WTC11 (cell line): Measurements from ENCODE around the gene EIF2AK2. TPM values are rescaled to one million over a fixed set of nuclear protein-coding genes. Genes with fewer than 3 reads are reported as not detected.

Source experiments
- ATAC-seq: fragments of 200-7000 bp; cut with Tn5 transposase; 2 replicates; pipeline ENCODE4 v1.10.0; 2021; ENCODE audit warnings: mild to moderate bottlenecking, moderate library complexity
- CTCF ChIA-PET: fragments of 300-600 bp; sonication (Branson Sonifier 250); formaldehyde crosslinking; loops from one replicate; lab custom pipeline; 2021; ENCODE audit warnings: antibody characterized with exemption; lab: Charles Lee
- POLR2A ChIA-PET: fragments of 350-600 bp; sonication (Branson Sonifier 250); formaldehyde crosslinking; loops from one replicate; lab custom pipeline; 2021; ENCODE audit warnings: antibody characterized with exemption; lab: Charles Lee
- DNase-seq: peaks from one replicate; pipeline ENCODE4 v3.0.0; 2021; ENCODE audit warnings: low spot score
- H3K27ac Mint-ChIP-seq: 2 replicates; pipeline ENCODE4 v1.8.0; 2021; ENCODE audit warnings: mixed read lengths
- H3K27me3 Mint-ChIP-seq: 2 replicates; pipeline ENCODE4 v1.8.0; 2021; ENCODE audit warnings: low read depth, mild to moderate bottlenecking, moderate library complexity, mixed read lengths
- H3K36me3 Mint-ChIP-seq: 2 replicates; pipeline ENCODE4 v1.8.0; 2021; ENCODE audit warnings: mixed read lengths
- H3K4me1 Mint-ChIP-seq: 2 replicates; pipeline ENCODE4 v1.8.0; 2022; ENCODE audit warnings: mixed read lengths
- H3K4me3 Mint-ChIP-seq: 2 replicates; pipeline ENCODE4 v1.8.0; 2021; ENCODE audit warnings: mild to moderate bottlenecking, moderate library complexity, mixed read lengths
- H3K9me3 Mint-ChIP-seq: 2 replicates; pipeline ENCODE4 v1.8.0; 2021; ENCODE audit warnings: mixed read lengths
- CREB1 ChIP-seq: sonication (generic); formaldehyde crosslinking; IDR thresholded peaks from 2 replicates; pipeline ENCODE4 v1.8.0; 2023; ENCODE audit warnings: mild to moderate bottlenecking, missing genetic modification reagents
- CREM ChIP-seq: sonication (generic); formaldehyde crosslinking; IDR thresholded peaks from 2 replicates; pipeline ENCODE4 v1.8.1; 2022; ENCODE audit warnings: mild to moderate bottlenecking, missing genetic modification reagents, moderate library complexity
- E2F1 ChIP-seq: sonication (generic); formaldehyde crosslinking; IDR thresholded peaks from 2 replicates; pipeline ENCODE4 v1.8.0; 2022; ENCODE audit warnings: mild to moderate bottlenecking, missing genetic modification reagents
- ELF4 ChIP-seq: sonication (generic); formaldehyde crosslinking; IDR thresholded peaks from 2 replicates; pipeline ENCODE4 v1.8.1; 2022; ENCODE audit warnings: low read depth, mild to moderate bottlenecking, moderate library complexity, missing genetic modification reagents
- ERG ChIP-seq: fragments of 250-450 bp; sonication (Bioruptor Pico); IDR thresholded peaks from 2 replicates; pipeline ENCODE4 v1.8.0; 2021; ENCODE audit warnings: mild to moderate bottlenecking
- FOXP4 ChIP-seq: sonication (generic); formaldehyde crosslinking; IDR thresholded peaks from 2 replicates; pipeline ENCODE4 v1.8.0; 2022; ENCODE audit warnings: mild to moderate bottlenecking, missing genetic modification reagents
- GTF2I ChIP-seq: fragments of 250-450 bp; sonication (Bioruptor Pico); conservative IDR thresholded peaks from 2 replicates; pipeline ENCODE4 v1.4.0; 2021; ENCODE audit warnings: mild to moderate bottlenecking
- IRF2 ChIP-seq: sonication (generic); formaldehyde crosslinking; IDR thresholded peaks from 2 replicates; pipeline ENCODE4 v1.8.0; 2022; ENCODE audit warnings: low read depth, missing genetic modification reagents, borderline replicate concordance
- MXD4 ChIP-seq: fragments of 250-450 bp; sonication (Bioruptor Pico); IDR thresholded peaks from 2 replicates; pipeline ENCODE4 v1.8.0; 2021; ENCODE audit warnings: mild to moderate bottlenecking, moderate library complexity, borderline replicate concordance
- NFATC4 ChIP-seq: fragments of 250-450 bp; sonication (Bioruptor Pico); IDR thresholded peaks from 2 replicates; pipeline ENCODE4 v1.9.0; 2021; ENCODE audit warnings: mild to moderate bottlenecking
- RORB ChIP-seq: fragments of 250-450 bp; sonication (Bioruptor Pico); IDR thresholded peaks from 2 replicates; pipeline ENCODE4 v1.9.0; 2021; ENCODE audit warnings: mild to moderate bottlenecking
- SOX15 ChIP-seq: fragments of 250-450 bp; sonication (Bioruptor Pico); IDR thresholded peaks from 2 replicates; pipeline ENCODE4 v1.9.0; 2021; ENCODE audit warnings: mild to moderate bottlenecking
- STAT6 ChIP-seq: sonication (generic); formaldehyde crosslinking; conservative IDR thresholded peaks from 2 replicates; pipeline ENCODE4 v1.8.1; 2023; ENCODE audit warnings: mild to moderate bottlenecking, low read depth, missing genetic modification reagents, moderate library complexity
- TCF7 ChIP-seq: sonication (generic); formaldehyde crosslinking; IDR thresholded peaks from 2 replicates; pipeline ENCODE4 v1.8.0; 2022; ENCODE audit warnings: mild to moderate bottlenecking, low read depth, missing genetic modification reagents, moderate library complexity
- ZNF121 ChIP-seq: sonication (generic); formaldehyde crosslinking; IDR thresholded peaks from 2 replicates; pipeline ENCODE4 v1.8.0; 2023; ENCODE audit warnings: missing genetic modification reagents
- ZNF138 ChIP-seq: sonication (generic); formaldehyde crosslinking; conservative IDR thresholded peaks from 2 replicates; pipeline ENCODE4 v1.8.1; 2022; ENCODE audit warnings: mild to moderate bottlenecking, moderate library complexity, missing genetic modification reagents
- ZNF263 ChIP-seq: sonication (generic); formaldehyde crosslinking; IDR thresholded peaks from 2 replicates; pipeline ENCODE4 v1.8.1; 2022; ENCODE audit warnings: low read depth, mild to moderate bottlenecking, moderate library complexity, missing genetic modification reagents
- ZNF317 ChIP-seq: sonication (generic); formaldehyde crosslinking; IDR thresholded peaks from 2 replicates; pipeline ENCODE4 v1.8.1; 2023; ENCODE audit warnings: low read depth, mild to moderate bottlenecking, moderate library complexity, missing genetic modification reagents, borderline replicate concordance
- ZNF423 ChIP-seq: fragments of 250-450 bp; sonication (Bioruptor Pico); IDR thresholded peaks from 2 replicates; pipeline ENCODE4 v2.1.2; 2022; ENCODE audit warnings: mild to moderate bottlenecking, moderate library complexity
- total RNA-seq: library from RNA; stranded (reverse); gene quantifications from 3 replicates; pipeline ENCODE4 v1.2.3, GENCODE V29; 2021
- TF ChIP-seq, protein P1 (sequence below): sonication (generic); formaldehyde crosslinking; IDR thresholded peaks from 2 replicates; pipeline ENCODE4 v1.8.0; 2023; ENCODE audit warnings: mild to moderate bottlenecking, missing genetic modification reagents

EIF2AK2 gene
- total RNA-seq, 1 experiment from 2014 or later: 34.2 TPM

- DNase-seq: no peak
- Mint-ChIP-seq H3K4me1 (no peaks in the 10 kb centered on the region), H3K27me3 (no peaks in the 10 kb centered on the region), H3K9me3 (no peaks in the 10 kb centered on the region), H3K4me3 (no peak overlapping the region), H3K36me3 (peaks cover 32% of the 10 kb centered on the region), H3K27ac (no peak overlapping the region)
- ChIA-PET POLR2A (no interaction called here), CTCF (no interaction called here)
- ATAC-seq: no peak
- TF ChIP-seq ZNF138 (CRISPR knock-in tag): no peak
- no peak for TF ChIP-seq TCF7 (CRISPR knock-in tag)
- TF ChIP-seq NFATC4 (CRISPR knock-in tag): no peak
- no peak for TF ChIP-seq RORB
- TF ChIP-seq ERG (CRISPR knock-in tag): no peak
- TF ChIP-seq SOX15 (CRISPR knock-in tag): no peak
Observed at GRCh38 chr2:37117566-37117965, 39.2 kb downstream of the EIF2AK2 start.

DNA sequence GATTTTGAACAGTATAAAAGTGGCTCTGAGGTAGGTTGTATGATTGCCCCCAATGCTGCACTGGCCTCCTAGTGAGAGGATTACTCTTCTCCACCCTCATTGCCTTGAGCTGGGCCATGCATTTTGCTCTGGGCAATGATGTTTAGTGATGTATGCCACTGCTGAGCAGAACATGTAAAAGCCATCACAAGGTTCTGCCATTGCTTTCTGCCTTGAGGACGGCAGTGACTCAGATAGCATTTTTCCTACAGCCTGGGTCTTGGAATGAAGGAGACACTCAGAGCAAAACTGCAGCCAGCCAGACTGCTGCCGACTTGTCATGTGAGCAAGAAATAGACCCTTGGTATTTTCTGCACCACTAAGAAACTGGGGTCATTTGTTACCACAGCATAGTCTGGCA is 44.8 kb downstream of the EIF2AK2 start:
- ATAC-seq (no peak), DNase-seq (no peak)
- no peaks in the 10 kb centered on the region for H3K9me3 Mint-ChIP-seq
- ChIA-PET POLR2A (interaction anchor here (0.6 kb wide), 1 partner anchor 148 kb away, joined by 3 read pairs; no protein-coding TSS in a partner anchor), CTCF (no interaction called here)
- TF ChIP-seq CREB1 (no peak), ZNF263 (CRISPR knock-in tag) (no peak)
- peak overlapping the region; percentile 23; the same call in 1 of the 2 replicates for H3K27ac Mint-ChIP-seq
- no peaks in the 10 kb centered on the region for H3K4me1 Mint-ChIP-seq
- no peak overlapping the region for H3K4me3 Mint-ChIP-seq
- no peaks in the 10 kb centered on the region for H3K27me3 Mint-ChIP-seq
- H3K36me3 Mint-ChIP-seq: peaks cover 45% of the 10 kb centered on the region

DNA sequence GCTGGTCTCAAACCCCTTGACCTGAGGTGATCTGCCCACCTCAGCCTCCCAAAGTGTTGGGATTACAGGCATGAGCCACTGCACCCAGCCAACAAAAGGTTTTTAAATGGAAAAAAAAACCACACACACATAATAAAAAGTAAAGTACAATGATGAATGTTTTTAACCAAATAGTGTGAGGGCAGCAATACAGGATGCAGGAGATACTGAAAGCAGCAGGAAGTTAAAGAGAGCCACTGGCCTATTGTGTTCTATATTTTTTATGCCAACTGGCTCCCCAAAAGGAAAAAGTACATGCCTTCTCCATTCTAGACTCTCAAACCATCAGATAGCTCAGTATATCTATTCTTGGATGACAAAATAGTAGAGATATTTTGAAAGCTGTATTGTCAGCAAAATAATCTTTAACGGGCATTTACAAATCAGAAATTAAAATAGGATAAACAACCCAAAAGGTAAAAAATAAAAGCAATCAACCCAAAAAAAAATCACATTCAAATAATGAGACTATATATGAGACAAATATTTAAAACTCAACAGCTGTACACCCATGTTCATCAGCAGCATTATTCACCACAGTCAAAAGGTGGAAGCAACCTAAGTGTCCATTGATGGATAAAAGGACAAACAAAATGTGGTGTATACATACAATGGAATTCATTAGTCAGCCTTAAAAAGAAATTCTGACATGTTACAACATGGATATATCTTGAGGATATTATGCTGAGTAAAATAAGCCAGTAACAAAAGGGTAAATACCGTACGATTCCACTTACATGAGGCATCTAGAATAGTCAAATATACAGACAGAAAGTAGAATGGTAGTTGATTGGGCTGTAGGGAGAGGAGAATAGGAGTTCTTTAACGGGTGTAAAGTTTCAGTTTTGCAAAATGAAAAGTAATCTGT is 46.2 kb downstream of the EIF2AK2 start:
- DNase-seq (no peak), ATAC-seq (no peak)
- Mint-ChIP-seq H3K27ac (no peak overlapping the region), H3K36me3 (peaks cover 39% of the 10 kb centered on the region), H3K4me1 (peaks cover 7% of the 10 kb centered on the region), H3K27me3 (no peaks in the 10 kb centered on the region), H3K9me3 (no peaks in the 10 kb centered on the region), H3K4me3 (no peak overlapping the region)
- ChIA-PET POLR2A (no interaction called here), CTCF (no interaction called here)
- TF ChIP-seq MXD4 (CRISPR knock-in tag): no peak
- no peak for TF ChIP-seq IRF2 (CRISPR knock-in tag)
- TF ChIP-seq ZNF423 (CRISPR knock-in tag): no peak
- TF ChIP-seq ZNF121 (CRISPR knock-in tag): no peak
- no peak for TF ChIP-seq E2F1 (CRISPR knock-in tag)
- no peak for TF ChIP-seq STAT6 (CRISPR knock-in tag)
- TF ChIP-seq GTF2I (CRISPR knock-in tag): no peak
- TF ChIP-seq CREM (CRISPR knock-in tag): no peak
- TF ChIP-seq ZNF263 (CRISPR knock-in tag): no peak
- no peak for TF ChIP-seq ZNF317
- no peak for TF ChIP-seq ELF4 (CRISPR knock-in tag)
- no peak for TF ChIP-seq FOXP4 (CRISPR knock-in tag)
- TF ChIP-seq, protein P1, sequence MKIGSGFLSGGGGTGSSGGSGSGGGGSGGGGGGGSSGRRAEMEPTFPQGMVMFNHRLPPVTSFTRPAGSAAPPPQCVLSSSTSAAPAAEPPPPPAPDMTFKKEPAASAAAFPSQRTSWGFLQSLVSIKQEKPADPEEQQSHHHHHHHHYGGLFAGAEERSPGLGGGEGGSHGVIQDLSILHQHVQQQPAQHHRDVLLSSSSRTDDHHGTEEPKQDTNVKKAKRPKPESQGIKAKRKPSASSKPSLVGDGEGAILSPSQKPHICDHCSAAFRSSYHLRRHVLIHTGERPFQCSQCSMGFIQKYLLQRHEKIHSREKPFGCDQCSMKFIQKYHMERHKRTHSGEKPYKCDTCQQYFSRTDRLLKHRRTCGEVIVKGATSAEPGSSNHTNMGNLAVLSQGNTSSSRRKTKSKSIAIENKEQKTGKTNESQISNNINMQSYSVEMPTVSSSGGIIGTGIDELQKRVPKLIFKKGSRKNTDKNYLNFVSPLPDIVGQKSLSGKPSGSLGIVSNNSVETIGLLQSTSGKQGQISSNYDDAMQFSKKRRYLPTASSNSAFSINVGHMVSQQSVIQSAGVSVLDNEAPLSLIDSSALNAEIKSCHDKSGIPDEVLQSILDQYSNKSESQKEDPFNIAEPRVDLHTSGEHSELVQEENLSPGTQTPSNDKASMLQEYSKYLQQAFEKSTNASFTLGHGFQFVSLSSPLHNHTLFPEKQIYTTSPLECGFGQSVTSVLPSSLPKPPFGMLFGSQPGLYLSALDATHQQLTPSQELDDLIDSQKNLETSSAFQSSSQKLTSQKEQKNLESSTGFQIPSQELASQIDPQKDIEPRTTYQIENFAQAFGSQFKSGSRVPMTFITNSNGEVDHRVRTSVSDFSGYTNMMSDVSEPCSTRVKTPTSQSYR (CRISPR knock-in tag): no peak
